Measurements from ENCODE around the gene IL17C.

GRCh38 chr16:88652762-88653063, 14.3 kb downstream of the IL17C start:
- TF ChIP-seq POLR2A (IDR thresholded peaks at IDR 0.05) = no peak
- no peak for TF ChIP-seq CTCF (IDR thresholded peaks at IDR 0.05)
